ENCODE results near the gene SMARCA2.

The SMARCA2 gene

DNA sequence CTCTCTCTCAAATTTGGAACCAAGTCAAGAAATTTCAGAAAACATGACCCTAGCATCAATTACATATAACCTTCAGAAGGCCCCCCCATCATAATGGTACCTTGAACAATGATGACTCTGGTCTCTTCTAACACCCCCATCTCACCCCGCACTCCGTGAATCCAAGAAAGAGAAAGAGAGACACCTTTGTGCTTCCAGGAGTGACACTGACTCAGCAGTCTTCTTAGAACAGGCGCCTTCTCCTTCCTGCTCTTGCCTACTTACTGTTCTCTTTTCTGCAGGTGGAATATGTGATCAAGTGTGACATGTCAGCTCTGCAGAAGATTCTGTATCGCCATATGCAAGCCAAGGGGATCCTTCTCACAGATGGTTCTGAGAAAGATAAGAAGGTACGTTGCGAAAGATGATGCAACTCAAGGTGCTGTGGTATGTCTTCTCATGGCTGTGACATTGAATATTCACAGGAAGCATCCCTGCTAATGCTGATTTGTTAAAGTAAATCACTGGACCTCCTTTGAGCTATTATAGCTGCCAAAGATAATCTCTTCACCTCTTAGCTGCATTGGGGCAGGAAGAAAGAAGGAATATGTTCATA, 81.3 kb downstream of the SMARCA2 start:
- no peak for DNase-seq

DNA sequence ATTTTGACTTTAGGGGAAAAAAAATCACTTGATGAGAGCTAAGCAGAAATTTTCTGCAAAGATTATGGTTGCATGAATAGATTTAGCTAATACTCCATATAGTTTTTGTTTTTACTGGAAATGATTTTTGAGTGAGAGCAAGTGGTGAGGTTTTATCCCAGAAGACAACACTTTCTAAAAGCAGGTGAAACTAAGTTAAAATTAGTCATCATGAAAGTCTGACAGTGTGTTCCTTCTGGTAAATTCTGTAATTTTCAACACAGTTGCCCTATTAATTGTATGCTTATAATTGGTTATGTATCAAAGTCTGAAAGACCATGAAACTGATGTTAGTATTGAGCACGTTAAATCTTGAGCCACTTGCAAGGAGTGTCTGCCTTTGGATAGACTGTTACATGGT, 91.5 kb downstream of the SMARCA2 start:
- DNase-seq, result no peak

DNA sequence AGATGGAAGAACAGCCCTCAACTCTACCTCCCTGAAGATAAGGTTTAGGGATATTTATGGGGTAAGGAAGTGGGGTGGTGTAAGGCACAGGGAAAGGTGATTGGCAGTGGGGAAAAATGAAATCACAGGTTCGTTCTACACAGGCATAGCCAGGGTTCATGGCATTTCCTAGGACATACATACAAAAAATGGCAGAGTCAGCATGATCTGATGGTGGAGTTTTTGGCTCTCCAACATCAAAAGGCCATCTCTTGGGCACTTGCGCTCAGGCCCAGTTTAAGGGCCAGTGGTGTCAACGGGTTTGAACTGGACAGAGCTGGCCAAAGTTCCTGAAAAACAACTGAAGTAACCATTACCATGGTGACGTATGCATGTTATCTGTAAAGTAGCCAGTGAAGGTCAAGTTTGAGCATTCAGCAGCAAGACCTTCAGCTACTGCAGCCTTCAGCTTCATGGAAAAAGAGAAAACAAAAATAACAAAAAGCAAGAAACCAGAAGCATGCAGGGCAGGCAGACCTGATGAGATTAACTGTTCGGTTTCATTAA, 92.8 kb downstream of the SMARCA2 start:
- DNase-seq, result no peak

DNA sequence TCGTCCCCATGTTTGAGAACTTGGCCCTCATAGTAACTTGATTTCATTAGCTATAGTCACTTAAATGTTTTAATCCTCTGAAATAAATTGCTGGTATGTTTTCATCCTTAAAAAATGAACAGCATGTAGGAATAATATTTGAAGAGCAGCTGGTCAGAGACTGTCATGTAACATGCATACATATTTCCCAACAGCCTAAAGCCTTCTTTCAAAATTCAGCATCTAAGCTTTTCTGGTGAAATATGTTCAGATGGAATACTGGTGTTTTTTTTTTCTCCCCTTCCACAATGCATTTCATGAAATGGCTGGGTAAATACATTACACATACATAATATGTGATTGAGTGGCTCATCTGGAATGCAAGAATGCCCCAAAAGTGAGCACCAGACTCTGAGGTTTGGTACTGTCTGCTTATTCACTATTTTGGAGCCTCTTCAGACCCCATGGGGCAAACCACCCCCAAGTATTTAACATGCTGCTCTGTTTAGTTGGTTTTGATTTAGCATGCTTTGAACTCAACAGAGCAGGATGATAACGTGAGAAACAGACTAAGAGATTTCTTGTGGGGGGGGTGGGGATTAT, 94.0 kb downstream of the SMARCA2 start:
- no peak for DNase-seq

DNA sequence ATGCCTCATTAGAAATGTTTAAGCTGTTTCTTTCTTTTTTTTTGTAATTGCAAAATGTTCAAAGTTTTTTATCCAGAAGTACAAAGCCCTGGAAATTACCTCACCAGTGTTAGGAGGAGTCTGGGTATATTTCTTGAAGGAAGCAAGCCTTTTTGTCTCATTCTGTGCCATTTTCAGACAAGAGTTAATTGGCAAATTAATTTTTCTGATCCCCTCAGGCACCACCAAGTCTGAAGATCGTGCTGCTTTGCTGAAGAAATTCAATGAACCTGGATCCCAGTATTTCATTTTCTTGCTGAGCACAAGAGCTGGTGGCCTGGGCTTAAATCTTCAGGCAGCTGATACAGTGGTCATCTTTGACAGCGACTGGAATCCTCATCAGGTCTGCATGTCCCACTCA, 94.9 kb downstream of the SMARCA2 start:
- no peak for DNase-seq

DNA sequence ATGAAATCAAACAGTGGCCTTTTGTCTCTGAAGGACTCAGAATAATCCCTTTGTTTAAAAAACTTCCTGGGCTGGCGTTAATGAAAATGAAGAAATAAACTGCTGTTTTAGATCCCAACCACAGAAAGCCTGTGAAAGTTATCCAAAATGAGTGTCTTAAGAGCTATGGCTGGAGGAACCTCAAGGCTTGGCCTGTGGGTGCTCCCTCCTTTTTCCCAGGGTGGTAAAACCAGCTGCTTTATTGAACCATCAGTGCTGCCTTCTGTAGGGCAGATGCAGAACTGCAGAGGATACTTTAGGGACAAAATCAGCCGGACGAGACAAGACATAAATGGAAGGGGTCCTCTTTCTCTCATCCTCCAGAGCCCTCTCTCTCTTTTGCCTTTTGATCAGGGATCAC, 100.9 kb downstream of the SMARCA2 start:
- peak in 3 of 4 experiments; percentile 9 to 28 (median 21) for DNase-seq

DNA sequence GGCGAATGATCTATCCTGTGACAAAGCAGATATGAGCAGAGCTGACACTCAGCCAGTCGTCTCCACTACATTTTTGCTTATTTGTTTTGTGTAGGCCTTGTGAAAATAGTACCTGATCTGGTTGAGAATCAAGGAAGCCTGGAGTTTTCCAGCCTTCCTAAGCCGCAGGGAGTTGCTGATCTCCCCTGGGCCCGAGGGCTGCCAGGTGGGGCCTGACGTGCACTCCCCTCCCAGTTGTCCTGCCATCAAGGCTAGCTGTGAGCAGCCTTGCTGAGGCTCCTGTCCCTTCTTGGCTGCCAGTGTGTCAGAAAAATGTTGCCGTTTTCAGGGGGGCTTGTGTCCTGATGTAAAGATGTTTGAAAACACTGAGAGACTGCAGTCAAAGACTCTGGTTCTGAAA, 102.4 kb downstream of the SMARCA2 start:
- no peak for DNase-seq

DNA sequence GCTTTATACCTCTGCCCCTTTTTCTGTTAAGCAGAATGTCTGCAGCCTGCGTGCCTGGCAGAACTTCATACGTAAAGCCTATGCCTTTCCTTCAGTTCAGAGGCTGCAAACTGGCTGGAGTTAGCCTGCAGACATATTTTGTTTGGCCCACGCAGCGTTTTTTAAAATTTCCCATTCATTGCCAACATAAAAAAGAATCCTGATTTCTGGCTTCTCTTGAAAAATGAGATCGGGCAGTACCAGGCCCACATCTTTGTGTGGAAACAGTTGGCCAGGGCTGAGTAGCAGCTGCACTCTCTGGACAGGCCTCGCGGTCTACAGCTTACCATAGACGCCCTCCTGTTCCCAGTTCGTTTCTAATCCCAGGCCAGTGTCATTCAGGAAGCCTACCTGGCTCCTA, 104.4 kb downstream of the SMARCA2 start:
- no peak for DNase-seq

DNA sequence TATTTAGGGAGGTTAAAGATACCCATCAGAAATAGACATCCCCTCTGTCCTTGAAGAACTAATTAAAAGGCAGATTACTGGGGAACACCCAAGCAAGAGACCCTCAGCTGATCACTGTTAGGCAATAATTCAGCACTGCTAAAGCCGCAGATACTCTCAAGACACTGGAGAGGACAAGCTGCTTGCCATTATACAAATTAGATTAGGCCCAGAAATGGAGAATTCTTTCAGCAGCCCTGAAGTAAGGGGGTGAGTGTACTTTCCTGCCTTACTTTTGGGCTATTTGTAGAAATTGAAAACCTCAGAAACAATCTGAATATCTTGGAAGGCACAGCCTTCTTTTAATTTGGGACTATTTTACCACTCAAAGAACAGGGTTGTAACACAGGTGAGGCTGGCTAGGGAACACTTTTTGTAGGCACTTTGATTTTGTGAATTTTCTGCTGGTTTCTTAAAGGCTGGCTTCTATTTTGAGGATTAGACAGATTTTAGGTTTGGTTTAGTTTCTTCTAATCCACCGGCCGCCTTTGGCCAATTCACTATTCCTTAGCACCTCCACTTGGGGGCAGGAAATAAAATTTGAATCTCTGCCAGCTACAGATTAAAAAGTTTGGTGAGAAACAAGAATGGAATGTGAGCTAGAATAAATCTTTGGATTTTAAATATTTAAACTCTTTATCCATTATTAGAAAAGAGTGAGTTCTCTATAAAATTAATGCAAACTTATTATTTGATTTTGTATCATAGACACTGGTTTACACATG, 106.0 kb downstream of the SMARCA2 start:
- DNase-seq, result no peak

DNA sequence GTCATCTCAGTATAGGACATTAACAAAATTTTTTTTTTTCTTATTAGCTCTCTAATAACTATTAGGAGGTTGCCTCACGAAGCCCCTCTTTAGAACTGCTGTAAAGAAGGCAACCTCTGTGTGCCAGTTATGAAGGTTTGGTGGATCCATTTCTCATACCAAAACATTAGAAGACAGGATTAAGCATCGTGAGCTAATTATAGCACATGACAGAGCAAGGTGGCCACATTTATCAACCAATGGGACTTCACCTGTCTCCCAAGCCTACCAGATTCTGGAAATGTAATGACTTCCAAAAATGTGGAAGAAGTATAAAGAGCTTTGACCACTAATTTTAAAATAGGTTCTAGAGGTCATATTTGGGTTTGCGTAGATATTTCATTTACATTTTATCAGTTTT, 107.2 kb downstream of the SMARCA2 start:
- no peak for DNase-seq

DNA sequence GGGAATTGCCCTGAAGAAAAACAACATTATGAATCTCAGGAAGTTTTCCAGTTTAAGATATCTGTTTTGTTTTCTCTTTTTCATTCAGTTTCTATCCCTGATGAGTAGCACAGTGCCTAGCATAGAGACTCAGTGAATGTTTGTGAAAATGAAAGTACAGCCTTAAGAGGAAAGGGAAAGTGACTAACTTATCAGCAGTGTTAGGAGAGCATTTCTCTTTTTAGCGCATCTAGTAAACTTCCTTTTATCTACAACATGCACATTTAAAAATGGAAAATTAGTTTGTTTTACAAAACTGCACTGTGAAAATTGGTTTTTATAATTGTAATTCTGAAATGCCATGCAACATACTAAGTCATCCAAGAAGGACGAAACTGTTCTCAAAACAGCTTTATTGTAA, 110.8 kb downstream of the SMARCA2 start:
- peak in 2 of 4 experiments; percentile 40 to 57 for DNase-seq

DNA sequence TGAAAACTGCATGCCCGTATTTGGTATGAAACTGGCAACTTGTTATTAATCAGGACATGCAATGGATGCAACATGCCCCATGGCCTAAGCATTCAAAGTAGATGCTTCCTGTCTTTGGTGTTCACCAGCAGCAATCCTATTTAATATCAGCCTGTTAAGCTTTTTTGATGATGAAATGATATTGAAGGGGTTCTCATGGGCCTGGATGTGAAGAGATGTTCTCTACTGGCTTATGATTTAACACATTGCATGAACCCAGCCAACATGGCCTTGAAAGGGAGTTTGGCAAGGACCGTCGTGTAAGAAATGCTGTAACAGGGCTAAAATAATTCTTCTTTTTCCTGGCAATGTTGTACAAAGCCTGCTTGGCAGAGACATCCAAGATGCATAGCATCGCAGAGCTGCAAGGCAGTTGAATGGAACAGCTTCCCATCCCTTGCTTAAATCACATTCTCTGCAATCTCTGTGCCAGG, 111.2 kb downstream of the SMARCA2 start:
- DNase-seq, result no peak

DNA sequence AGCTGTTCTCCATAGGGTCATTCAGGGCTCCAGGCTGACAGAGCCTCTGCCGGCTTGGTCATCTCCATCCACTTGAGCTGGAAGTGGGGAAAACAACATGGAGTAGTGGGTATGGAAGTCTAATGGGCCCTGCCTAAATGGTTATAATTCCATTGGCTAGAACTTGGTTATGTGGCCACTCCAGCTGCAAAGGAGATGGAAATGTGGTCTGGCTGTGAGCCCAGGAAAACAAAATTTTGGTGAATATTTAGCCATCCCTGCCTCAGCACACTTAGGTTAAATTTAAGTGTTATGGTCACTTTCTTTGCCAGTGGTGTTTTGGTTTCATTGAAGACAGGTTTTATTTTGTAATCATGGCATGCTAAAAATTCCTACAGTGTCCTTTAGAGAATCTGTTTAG, 112.3 kb downstream of the SMARCA2 start:
- DNase-seq, result no peak

DNA sequence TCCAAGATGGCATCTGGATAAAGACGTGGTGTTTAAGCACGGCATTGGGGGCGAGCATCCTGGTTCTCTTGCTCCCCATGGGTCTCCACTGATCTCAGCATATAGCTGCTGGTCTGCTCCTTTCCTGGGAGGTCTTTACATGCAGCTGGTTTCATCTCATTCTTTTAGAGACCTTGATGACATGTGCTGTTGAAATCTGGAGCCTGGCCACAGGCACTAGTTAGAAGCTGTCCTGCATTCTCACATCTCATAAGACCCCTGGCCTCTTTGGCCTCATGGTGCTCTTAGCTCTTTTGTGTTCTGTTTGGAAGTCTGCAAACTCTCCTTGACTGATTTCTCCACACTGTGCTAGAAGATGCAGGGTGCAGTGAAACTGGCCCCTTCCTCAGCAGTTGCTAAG, 113.0 kb downstream of the SMARCA2 start:
- no peak for DNase-seq

DNA sequence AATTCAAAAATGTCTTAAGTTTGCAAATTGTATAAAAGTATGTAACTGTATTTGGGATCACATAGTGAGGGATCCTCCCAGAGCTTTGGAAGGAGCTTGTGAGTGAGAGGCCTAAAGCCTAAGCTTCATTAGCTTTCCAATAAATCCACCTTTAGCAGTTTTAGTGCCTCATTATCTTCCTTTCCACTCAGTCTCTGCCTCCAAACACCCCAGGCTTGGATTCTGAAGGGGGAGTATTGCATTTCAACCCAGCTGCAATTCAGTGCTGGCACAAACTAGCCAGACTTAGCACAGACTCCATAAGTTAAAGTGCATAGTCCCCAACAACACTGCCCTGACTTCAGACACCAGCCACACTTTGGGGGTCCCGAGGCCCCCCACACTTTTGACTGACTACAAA, 113.5 kb downstream of the SMARCA2 start:
- no peak for DNase-seq

DNA sequence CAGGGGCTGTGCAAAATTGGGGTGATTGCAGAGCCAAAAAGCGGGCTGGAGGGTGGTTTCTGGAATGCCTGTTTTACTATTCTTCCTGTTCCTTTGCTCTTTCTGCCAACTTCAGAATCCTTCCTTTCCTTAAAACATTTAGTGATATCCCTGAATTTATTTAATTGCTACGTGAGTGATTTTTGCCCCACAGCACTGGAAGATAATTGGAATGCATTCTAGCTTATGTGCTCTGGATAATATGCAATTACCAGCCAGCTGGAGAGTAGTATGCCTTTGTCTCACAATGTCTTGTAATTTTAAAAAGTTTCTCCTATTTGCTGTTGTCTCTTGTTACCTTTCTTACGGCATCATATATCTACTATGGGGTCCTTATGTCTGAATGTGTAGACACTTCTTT, 115.8 kb downstream of the SMARCA2 start:
- DNase-seq, result no peak

DNA sequence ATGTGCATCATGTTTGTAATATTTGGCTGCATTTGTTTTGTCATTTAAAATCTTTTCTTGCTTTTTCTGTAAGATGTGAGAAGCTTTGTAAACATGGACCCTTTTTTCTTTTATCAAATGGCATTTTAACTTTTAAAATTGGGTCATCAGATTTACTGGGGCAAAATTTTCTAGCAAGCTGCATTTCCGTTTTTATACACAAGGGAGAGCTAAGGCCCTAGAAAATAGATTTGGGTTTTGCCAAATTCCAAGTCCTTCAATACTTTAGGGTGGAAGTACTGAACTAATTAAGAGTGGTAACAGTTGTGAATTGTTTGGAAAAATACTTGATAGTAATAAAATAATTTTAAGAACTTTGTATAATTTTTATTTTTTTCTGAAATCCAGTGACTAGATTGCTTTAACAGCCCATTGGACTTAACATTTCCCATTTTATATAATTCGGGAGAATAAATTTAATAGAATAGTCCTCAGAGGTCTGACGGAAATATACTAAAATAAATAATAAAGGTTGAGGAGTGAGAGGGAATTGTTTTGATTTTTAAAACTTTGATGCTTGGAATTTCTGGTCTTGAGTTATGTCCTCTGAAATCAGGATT, 117.4 kb downstream of the SMARCA2 start:
- DNase-seq, result peak; percentile 5 to 53 (median 38)

DNA sequence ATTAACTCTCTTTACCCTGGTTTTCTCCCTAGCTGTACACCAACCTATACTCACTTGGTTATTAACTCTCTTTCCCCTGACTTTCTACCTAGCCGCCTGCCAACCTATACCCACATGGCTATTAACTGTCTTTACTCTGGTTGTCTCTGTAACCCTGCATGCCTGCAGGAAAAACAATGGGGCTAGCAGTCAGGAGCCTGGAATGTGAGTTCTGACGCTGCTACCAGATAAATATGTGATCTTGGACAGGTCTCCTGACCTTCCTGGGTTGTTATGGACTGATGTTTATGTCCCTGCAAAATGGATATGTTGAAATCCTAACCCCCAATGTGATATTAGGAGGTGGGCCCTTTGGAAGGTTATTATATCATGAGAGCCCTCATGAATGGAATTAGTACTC, 119.2 kb downstream of the SMARCA2 start:
- no peak for DNase-seq

DNA sequence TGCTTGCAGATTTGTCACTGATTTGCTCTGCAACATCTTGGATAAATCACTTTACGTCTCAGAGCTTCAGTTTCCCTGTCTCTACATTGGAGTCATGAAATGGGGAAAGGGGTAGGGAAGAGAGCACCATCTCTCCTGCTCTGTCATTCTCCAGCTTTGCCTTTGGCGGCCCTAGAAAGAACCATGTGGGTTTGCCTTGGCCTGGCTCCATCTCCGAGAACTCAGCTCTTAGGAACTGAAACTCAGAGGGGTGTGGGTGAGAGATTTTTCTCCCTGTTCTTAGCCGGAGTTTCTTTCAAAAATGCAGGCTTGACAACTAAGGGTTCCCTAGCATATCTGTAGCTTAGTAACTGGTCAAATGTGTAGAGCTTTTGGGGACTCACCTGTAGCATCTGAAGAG, 123.5 kb downstream of the SMARCA2 start:
- peak; percentile 8 to 51 (median 40) for DNase-seq

DNA sequence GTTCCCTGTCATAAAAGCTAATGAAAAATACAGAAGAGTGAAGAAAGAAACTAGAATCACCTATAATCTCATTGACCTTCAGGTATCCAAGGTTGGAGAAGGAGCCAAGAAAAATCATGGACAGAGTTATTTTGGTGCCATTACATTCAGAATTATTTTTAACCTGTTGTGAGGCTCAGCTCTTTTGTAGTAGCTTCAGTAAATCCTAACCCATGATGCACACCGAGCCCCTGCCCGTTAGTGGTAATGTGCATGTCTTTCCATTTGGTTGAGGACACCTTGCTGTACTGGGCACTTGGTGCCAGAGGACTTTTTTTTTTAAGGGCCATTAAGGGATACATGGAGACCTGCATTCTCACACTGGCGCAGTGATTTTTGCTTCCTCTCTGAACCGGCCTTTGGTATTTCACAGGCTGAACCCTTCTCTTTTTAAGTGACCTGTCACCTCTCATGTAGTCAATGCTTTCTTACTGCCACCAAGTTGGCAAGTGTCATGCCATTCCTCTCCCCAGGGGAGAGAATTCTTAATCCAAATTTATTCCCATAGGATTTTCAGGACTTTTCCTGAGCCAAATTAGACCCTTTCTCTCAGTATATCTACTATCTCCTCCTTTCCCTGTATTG, 125.6 kb downstream of the SMARCA2 start:
- DNase-seq, result no peak

DNA sequence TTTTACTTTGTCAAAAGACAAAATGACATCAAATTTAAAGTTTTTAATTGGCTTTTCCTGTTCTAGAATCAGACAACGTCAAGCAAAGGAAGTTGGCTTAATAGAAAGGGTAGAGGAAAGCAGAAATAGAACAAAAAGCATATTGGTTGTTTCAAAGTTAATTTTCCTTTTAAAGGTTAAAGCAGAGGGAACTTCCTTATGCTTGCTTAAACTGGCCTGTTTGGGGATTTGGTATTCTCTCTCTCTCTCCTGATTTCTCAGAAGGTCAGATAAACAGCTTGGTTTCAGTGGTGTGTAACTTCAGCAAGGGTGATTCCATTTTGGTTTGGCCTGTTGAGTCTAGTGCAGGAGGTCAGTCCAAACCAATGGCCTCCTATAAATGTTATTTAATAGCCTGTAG, 127.1 kb downstream of the SMARCA2 start:
- peak in 1 of 4 experiments; percentile 16 for DNase-seq

DNA sequence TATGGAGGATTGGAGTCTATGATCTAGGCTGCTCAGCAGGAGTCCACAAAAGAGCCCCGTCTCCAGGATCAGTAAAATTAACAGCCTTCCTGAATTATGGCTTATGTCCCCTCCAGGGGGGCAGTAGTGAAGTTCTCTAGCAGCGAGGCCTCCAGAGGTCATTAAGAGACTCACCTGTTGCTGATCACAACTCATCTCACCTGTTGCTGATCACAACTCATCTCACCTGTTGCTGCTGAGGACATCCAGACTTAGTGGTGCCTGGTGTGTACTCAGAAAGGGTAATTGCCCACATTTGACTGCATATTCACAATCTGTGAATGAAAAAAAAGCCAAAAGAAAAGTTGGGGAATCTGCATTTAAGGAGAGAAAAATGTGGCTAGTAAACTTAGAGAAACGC, 129.5 kb downstream of the SMARCA2 start:
- no peak for DNase-seq

DNA sequence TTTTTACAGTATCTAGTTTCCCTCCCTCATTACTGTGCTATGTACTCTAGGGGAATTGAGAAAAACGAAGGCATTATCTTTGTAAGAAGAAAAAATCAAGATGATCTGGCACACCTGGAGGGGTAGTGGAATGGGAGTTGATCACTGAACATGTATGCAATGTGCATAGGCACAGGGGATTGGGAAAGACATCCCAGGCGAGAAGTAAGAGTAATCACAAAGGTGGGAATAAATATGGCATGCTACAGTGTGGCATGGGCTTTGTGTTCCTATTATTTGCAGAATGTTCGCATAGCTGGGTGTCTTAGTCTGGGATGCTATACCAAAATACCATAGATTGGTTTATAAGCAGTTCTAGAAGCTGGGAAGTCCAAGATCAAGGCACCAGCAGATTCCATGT, 130.6 kb downstream of the SMARCA2 start:
- DNase-seq, result no peak

Data from suppressor macrophage (primary cell).